Stimulated activated naive CD8-positive, alpha-beta T cell treated with anti-CD3 and anti-CD28 coated beads, Interleukin-15, Interleukin-2, amounts not matched to agents 100 U/mL and 50 U/mL, for 24 hours (primary cell): ENCODE measurements around the gene SLC25A33.

Experiments
- ATAC-seq: fragments of 150-1000 bp; cut with Tn5 transposase; one replicate; pipeline ENCODE4 v1.10.0; 2021
- DNase-seq: peaks from one replicate; pipeline ENCODE4 v3.0.0; 2021

SLC25A33 gene

DNA sequence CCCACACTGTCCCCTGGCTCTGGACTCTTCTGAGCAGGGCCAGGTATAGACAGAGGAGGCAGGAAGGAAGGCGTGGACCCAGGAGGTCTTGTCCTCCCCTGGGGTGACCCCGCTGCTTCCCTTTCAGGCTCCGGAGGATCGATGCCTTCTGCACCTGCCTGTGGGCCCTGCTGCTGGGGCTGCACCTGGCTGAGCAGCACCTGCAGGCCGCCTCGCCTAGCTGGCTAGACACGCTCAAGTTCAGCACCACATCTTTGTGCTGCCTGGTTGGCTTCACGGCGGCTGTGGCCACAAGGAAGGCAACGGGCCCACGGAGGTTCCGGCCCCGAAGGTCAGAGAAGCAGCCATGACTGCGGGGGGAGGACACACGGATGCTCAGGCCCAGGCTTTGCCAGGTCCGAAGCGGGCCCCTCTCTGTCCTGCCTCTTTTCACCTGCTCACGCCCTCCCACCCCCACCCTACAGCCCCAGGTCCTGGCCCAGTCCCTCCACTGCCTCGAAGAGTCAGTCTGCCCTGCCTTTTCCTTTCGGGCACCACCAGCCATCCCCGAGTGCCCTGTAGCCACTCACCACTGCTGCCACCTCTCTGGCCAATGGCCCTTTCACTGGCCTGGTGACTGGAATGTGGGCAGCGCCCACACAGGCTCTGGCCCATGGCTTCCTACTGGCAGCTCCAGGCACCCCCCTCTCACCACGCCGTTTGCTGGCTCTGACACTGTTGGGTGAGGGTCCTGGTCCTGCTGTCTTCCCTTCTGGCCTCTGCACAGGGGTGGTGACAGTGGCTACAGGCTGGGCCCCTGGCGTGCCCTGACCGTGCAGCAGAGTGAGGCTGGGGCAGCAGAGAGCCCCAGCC is 62.9 kb downstream of the SLC25A33 start:
- no peak for DNase-seq
- no peak for ATAC-seq

DNA sequence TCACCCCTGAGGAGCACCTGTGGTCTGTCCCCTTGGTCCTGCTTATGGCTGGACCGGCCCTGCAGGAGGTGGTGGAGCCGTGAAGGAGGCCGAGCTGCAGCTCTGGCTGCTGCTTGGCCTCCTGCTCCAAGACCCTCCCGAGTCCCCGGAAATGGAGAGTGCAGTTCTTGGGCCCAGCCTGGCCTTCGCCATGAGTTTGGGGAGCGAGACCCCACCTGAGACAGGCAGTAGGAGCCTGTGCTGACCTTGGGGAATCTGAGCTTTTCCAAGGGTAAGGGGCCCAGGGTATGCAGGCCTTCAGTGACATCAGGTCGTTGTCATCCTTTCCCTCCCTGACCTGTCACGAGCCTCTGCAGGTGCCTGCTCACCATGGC is 63.5 kb downstream of the SLC25A33 start:
- no peak for DNase-seq
- ATAC-seq: no peak

DNA sequence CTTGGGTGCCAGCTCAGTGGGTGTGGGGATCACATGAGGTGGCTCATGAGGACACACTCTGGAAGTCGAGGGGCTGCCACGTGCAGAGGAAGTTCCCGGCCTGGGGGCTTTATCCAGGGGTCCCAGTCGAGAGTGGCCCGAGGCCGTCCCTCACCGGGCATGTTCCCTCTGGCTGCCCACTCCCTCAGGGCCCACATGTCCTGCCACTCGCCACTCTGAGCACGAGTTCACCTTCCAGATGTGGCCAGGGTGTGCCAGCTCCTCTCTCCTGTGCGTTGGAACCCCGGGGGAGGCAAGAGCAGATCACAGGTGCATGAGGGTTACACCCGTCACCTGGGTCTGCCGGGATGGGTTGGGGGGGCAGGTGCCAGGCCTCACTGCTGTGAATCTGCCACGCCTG is 64.0 kb downstream of the SLC25A33 start:
- no peak for ATAC-seq
- no peak for DNase-seq

DNA sequence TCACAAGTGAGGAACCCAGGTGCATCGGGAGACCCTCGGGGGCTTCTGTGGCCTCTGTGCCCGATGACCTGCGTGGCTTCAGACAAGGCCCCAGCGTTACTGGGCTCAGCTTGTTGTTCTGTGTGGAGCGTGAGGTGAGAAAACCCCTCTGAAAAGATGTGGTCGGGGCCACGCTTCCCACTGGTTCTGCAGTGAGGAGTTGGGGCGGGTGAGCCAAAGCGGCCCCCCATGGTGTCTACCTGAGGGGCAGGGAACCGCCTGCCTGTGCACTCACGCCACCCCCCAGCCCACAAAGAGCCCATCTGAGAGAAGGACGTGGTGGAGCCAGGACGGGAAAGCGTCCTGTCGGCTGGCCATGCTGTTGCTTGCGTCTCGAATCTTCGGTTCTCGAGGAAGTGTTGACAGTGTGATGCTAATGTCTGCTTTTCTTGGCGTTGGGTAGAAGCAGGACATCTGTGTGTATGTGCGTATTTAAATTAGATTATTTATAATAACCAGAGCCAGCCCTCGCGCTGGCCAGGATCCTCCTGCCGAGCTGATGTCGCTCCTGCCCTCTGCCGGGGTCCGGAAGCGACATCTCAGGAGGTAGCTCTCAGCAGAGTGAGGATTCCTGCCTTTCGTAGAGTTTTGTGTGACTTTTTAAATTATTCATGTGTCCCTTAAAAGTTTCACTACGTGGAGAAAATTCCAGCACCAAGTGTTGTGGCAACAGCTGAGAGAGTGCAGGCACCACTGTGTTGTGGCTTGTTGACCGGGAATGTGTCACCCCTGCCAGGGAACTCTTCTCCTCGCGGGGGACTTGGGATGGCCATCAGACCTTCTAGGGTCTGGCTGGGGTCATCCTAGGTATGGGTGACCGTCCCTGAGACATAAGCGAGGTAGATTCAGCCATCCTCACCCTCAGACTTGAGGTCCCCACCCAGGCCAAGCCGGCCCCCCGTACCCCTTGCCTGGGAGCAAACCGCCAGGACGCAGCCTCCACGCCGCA is 64.8 kb downstream of the SLC25A33 start:
- no peak for ATAC-seq
- DNase-seq: no peak

DNA sequence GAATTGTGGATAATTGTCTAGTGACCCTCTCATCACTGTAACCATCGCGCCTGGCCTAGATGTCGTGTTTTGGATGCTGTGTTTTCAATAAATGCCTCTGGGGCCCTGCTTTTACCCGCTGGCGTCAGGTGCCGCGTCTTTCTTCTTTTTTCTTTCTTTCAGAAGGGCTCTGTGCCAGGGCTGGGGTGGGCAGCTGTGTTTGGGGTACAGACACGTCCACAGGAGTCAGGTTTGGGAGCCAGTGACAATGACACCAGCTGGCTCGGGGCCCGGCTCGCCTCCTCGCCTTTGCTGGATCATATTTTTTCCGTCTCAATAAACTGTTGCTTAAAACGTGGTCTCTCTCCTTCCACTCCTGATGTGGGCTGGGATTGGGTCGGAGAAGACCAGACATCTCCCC is 65.6 kb downstream of the SLC25A33 start:
- ATAC-seq: no peak
- no peak for DNase-seq

DNA sequence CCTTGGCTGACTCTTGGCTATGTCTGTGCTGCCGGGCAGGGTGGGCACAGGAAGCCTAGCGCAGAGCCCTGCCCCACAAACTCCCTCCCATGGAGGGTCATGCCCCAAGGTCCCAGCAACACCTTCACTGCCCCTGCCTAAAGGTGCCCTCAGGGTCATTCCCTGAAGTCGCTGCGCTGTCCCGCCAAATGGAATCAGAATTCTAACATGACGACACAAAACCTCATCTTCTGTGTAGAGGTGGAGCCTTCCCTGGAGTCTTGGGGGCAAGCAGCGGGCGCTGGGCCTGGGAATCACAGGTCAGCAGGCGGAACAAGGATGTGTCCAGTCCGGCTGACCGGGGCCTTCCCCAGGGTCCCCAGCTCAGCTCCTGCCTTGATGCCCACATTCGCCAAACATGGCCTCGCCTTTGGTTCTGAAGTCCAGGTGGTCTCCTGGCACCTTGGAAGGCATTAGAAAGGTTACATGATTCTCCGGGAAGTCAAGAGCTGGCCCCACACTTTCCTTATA is 66.7 kb downstream of the SLC25A33 start:
- no peak for DNase-seq
- no peak for ATAC-seq

DNA sequence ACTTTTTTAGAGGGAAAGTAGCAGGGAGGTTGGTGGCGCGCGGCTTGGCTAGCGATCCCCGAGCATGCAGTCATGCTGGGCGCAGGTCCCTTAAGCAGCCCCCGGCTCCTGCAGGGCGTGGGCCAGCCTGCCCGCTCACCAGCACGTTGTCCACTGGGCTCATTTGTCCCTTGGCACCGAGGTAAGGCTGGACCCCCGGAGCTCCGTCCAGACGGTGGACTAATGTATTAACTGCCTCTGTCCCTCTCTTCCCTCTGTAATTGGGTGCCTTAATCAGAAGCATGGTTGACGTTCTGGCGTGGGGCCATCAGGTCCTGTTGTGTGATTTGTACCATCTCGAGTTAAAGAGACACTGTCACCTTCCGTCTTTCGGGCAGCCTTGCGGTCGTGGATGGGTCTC is 67.2 kb downstream of the SLC25A33 start:
- no peak for DNase-seq
- ATAC-seq: no peak

DNA sequence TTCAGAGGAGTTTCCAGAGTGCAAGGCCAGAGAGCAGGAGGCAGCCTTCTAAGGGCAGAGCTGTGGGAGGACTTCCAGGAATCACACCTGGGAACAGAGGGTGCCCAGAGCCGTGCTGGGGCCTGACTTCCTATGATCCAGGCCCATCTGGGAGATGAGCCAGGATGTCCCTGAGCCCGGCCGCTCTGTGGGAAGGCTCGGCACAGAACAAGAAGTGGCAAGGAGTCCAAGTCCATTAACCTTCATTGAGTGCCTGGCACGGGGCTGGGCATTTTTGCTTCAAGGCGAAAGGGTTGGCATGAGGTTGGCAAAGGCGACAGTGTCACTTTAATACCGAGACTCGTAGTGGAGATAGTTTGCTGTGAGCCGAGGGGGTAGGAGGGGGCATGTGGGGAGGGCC is 67.7 kb downstream of the SLC25A33 start:
- DNase-seq (no peak), ATAC-seq (no peak)

DNA sequence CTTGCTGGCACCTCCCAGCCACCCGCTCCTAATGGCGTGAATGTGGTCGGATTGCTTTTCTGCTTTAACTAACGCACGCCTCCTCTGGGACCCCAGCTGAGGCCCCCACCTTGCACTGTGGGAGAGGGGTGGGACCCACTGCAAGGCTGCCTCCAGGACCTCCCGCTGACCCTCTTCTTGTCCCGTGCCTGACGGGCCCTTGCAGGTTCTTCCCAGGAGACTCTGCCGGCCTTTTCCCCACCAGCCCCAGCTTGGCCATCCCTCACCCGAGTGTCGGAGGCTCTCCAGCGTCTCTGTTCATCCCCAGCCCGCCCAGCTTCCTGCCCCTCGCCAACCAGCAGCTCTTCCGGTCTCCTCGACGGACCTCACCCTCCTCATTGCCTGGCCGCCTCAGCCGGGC is 68.1 kb downstream of the SLC25A33 start:
- DNase-seq: no peak
- no peak for ATAC-seq

DNA sequence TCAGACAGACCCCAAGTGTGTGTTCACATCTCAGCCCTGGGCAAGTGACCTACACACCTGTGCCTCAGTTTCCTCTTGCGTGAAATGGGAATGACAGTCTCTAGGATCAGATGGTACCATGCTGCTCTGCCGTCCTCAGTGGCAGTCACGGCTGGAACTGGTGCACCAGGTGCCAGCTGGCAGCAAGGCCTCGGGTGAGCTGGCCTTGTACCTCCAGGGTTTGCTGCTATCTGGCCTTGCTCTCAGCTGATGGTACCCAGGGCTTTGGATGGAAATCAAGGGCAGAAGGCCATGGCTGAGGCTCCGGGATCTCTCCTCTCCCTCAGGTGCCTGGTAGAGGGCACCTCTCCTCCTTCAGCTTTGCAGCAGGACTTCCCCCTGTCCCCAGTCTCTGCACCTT is 70.7 kb downstream of the SLC25A33 start:
- ATAC-seq (no peak), DNase-seq (no peak)

DNA sequence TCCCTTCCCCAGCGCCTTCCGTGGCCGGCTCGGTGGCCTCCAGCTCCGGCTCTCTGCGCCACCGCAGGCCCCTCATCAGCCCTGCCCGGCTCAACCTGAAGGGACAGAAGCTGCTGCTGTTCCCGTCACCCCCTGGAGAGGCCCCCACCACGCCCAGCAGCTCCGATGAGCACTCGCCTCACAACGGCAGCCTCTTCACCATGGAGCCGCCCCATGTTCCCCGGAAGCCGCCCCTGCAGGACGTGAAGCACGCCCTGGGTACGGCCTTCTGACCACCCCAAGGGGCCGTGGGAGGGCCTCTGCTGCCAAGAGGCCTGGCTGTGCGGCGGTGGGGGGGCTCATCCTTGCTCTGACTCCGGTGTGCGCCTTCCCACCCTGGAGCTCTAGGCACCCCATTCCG is 71.3 kb downstream of the SLC25A33 start:
- DNase-seq (no peak), ATAC-seq (no peak)

DNA sequence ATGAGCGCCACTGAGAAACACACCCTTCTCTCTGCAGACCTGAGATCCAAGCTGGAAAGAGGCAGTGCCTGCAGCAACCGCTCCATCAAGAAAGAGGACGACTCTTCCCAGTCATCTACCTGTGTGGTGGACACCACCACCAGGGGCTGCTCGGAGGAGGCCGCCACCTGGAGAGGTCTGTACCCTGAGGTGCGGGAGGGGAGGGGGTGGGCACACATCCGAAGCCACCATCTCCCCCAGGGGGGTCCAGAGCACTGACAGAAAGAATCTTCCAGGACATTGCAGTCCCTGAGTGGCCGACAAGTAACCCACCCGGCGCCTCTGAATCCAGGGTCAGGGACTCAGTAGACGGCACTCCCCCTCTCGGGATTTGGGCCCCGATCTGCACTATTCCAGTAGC is 72.5 kb downstream of the SLC25A33 start:
- ATAC-seq (no peak), DNase-seq (no peak)

DNA sequence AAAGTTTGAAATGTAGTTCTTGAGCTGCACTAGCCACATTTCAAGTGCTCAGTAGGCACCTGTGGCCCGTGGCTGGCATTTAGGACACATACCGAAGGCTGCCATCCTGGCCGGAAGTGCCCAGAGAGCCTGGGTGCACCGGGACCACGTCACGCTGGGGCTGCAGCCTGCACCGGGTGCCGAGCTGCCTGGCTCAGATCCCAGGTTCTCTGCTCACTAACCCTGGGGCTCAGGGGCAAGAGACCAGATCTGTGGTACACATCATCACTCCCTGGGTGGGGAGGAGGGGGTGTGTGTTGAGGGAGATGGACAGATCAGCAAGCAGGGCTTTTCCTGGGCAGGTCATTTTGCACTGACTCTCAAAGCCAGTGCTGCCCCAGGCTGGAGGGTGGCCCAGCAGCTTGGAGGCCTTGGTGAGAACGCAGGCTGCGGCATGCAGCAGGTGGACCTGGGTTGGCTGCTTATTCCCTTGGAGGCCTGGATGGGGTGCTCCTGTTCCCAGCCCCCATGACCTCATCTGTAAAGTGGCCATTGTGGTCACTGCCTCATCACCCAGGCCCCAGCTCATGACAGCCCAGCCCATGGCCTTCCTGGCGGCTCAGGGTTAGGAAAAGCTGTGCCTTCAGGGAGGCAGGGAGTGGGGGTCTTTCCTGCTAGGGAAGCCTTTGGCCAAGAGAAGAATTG is 73.0 kb downstream of the SLC25A33 start:
- ATAC-seq (no peak), DNase-seq (no peak)

DNA sequence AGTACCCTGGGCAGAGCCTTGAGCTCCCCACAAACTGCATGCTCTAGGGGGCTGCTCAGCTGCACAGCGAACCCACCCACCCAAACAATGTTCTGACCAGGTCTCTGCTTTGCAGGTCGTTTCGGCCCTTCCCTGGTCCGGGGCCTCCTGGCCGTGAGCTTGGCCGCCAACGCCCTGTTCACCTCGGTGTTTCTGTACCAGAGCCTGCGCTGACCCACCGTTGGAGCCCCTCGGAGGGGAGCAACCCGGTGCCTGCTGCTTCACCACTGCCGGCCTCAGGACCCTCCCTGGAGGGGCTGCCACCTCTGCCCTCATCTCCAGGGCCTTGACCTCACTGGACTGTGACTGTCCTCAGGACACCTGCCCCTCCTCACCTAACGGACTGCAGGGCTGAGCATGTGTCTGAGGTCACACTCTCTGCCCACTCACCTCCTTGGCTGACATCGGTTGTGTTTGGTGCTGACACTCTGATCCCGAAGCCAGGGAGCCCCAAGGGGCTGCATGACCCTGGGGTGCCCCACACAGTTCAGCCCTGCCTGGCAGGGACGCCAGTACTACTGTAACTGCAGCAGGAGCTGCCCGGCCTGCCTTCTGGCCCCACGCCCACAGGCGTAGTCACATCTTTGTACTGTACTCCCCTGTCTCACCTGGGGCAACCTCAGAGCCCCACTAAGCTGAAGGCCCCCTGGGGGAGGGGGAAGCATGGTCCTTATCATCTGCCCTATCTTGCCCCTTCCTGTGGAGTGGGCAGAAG is 73.8 kb downstream of the SLC25A33 start:
- no peak for DNase-seq

DNA sequence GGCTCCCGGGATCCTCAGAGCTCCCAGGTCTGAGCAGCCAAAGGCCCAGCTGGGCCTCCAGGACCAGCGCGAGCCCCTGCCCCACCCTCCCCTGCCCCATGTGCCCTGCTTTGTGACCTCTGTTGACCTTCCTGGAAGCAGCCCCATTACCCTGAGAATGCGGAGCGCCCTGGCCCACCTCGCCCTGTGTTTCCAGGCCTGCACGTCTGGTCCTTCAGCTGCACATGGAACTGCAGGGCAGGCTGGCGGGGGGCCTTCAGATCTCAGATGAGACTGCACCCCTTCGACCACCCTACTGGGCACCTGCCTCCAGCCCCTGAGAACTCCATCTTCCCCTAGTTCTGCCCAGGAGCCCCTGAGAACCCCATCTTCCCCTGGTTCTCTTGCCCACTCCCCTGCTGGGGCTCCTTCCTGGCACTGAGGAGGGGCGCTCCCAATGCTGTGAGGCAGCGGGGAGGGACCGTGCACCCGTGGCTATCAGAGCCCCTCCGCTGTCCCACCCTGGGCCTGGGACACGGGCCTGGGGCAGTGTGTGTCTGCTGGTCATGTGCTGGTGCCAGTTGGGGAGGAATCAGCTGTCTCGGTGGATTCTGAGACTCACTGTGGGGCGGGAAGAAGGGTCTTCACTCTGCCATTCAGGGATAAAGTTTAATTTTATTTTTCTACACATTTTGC is 74.5 kb downstream of the SLC25A33 start:
- ATAC-seq (no peak), DNase-seq (no peak)

More for the DNA sequence above, 73.8 kb downstream of the SLC25A33 start:
- no peak for ATAC-seq

DNA sequence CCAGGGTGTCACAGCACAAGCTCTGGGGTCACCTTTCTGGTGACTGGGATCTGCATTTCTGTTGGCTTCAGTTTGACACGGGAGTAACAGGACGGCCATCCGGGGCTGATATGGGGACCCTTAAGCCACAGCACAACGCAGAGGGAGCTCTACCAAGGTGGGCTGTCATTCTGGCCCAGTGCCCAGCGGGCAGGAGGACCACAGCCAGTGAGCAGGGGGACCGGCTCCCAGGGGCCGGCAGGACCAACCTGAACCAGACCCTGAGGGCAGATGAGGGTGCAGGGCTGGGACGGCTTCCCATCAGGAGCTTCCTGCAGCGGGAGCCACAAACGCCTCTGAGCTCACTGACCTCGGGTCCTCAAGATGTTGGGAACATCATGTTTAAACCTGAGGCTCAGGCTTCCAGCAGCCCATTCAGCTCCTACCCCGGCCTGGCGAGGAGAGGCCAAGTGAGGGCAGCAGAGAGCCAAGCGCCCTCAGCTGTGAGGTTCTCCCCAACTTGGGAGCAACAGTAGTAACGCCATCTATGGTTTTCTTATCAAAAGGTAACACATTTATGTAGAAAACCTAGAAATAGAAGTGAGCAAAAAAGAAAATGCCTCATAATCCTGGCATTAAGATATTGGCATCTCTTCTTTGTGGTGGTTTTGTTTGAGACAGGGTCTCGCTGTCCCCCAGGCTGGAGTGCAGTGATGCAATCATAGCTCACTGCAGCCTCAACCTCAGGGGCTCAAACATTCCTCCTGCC is 76.2 kb downstream of the SLC25A33 start:
- ATAC-seq (peak; percentile 82), DNase-seq (peak; percentile 68)

DNA sequence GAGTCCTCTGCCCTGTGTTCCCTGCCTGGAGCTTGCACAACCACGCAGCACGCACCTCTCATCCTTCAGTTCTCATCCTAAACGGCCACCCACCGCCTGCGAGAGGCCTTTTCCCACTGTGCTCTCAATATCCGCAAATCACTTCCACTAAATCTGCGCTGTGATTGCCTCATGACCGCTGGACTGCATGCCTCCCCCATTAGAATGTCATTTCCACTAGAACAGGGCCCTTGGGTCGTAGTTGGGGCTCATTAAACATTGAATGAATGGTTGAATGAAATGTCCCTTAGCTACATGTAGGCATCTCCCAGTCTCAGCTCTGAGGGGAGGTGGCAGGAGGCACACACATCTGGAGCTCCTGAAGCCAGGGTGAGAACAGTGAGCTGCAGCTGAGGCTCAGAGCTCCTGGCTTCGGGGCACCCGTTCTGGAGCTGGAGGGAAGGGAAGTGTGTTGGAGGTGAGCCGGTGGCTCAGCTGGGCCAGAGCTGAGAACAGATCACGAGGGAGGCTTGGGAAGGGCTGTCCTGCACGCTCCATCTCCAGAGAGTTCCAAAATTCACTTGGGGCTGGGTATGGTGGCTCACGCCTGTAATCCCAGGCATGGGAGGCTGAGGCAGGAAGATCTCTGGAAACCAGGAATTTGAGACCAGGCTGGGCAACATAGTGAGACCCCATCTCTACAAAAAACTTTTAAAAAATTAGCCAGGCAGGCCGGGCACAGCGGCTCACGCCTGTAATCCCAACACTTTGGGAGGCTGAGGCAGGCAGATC is 79.8 kb downstream of the SLC25A33 start:
- DNase-seq (no peak), ATAC-seq (no peak)

DNA sequence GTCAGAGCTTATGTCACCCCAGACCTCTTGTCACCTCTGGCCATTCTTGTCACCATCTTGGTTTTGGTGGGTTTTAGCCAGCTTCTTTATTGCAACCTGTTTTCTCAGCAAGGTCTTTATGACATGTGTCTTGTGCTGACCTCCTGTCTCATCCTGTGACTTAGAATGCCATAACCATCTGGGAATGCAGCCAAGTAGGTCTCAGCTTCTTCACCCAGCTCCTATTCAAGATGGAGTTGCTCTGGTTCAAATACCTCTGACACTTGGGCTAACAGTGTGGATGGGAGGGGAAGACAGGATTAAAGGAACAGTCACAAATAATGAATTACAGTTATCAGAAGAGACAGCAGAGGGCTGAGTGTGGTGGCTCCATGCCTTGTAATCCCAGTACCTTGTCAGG is 81.8 kb downstream of the SLC25A33 start:
- no peak for ATAC-seq

DNA sequence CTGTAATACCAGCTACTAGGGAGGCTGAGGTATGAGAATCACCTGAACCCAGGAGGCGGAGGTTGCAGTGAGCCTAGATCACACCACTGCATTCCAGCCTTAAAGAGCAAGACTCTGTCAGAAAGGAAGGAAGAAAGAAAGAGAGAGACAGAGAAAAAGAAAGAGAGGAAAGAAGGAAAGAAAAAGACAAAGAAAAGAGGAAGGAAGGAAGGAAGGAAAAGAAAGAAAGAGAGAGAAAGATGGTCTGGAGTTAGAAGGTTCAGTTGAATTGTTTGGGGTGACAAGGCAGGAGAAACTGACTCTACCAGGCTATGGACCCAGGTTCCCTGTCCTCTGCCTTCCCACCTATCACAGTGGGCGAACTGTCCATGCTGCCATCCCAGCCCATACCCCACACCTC is 84.8 kb downstream of the SLC25A33 start:
- no peak for ATAC-seq
- no peak for DNase-seq

More for the DNA sequence above, 81.8 kb downstream of the SLC25A33 start:
- no peak for DNase-seq
